HTR-8/SVneo (cell line): Measurements from ENCODE around the gene VASN.

Experiments
- DNase-seq: peaks from one replicate; pipeline ENCODE4 v3.0.0; 2011; ENCODE audit warnings: low spot score, mixed read lengths; ENCODE audit not compliant: insufficient read length
- FAIRE-seq: peaks from 2 replicates; lab custom pipeline; 2011; peaks lifted over from hg19 to GRCh38; lab: Jason Lieb, UNC

The VASN gene

DNA sequence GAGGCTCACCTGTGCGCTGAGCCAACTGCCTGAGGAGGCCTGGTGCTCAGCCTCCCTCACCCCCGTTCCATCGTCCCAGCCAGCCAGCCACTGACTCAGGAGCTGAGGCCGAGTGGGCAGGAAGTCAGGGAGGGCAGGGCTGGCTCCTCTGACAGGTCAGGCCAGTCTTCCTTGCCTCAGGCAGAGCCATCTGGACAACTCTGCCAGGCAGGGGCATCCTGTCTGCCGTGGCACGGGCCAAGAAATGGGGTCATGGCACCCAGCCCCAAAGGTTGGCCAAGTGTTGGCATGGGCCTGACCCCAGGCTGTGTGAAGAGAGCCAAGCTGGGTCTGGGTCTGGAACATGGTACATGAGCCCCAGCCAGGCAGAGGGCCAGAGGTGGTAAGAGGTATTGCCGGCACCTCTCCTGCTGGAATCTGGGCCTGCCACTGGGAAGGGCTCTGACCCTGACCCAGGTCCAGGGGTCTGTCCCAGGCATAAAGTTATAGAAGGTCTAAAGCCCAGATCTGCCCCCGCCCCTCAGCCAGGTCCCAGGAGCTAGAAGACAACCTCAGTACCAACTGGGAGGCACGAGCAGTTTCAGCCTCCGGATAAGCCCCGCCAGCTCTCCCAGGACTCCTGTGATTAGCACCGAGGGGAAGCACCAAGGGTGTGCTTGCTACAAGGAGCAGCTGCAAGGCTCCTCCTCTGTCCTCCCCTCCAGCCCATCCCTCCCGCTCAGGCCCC lies 2.5 kb upstream of the VASN start:
- DNase-seq, result peak; percentile 67

GRCh38 chr16:4370151-4370550 lies 1.5 kb upstream of the VASN start:
- DNase-seq (no peak), FAIRE-seq (no peak)

More for the DNA sequence above, 2.5 kb upstream of the VASN start:
- peak; percentile 97 for FAIRE-seq

GRCh38 chr16:4370570-4371356 lies 885 bp upstream of the VASN start:
- peak; percentile 82 for DNase-seq
- peak; percentile 80 for FAIRE-seq

DNA sequence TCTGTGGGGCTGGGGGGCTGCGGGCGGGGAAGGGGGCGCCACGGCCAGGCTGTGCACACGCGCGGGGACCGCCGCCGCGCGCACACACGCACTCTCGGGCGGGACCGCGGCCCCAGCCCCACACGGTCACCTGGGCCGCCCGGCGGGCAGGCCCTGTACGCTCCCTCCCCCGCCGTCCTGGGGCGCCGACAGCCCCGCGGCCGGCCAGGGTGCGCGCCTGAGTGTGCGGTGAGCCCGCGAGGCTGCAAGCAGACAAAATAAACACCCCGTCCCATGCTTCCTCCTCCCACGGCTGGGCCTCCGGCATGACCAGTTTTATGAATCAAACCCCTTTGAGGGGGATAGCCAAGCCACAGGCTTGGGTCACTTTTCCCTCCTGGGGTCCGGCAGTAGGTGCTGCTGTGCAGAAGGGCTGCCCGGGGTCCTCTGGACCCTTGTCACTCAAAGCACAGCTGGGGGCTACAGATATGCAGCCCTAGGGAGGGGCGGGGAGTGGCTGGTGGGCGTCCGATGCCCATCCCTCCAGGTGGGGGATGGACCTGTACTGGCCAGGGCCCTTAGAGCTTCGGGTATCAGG lies 441 bp downstream of the VASN start:
- FAIRE-seq, result no peak
- DNase-seq, result no peak

DNA sequence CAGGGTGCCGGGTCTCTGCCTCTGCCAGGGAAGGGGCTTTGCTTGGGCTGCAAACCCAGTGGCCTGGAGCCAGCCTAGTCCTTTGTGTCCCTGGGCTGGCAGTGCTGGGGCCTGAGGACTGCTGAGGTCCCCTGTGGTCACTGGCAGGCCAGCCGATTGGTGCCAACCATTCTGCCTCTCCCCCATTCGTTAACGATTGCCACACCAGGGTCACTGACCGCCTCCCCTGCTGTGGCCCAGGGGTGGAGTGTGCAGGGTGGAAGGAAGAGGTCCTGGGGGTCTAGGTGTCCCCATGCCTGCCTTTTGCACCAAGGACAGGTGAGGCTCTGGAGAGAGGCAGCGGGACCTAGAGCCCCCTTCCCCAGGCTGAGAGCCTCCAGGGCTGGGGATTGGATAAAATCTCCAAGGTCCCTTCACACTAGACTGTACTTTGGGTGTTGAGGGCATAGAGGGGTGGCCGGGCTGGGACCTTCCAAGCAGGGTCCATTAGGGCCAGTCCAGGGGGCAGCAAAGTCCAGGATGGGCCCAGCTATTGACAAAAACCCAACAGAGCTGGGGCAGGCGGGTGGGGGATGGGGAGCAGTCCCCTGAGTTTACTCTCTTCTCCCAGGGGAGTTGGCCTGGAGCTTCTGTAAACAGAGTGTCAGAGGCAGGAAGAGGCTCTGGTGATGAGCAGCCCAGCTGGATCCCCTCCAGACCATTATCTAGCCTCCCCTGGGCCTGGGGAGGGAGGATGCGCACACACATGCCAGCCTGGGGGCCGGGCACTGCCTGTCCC lies 1.1 kb downstream of the VASN start:
- peak; percentile 88 for FAIRE-seq
- DNase-seq, result peak; percentile 77

GRCh38 chr16:4373356-4373908 lies 1.8 kb downstream of the VASN start:
- peak; percentile 54 for DNase-seq
- no peak for FAIRE-seq

GRCh38 chr16:4373909-4374742 lies 2.5 kb downstream of the VASN start:
- DNase-seq (peak; percentile 74), FAIRE-seq (peak; percentile 87)

GRCh38 chr16:4375717-4376116 lies 4.1 kb downstream of the VASN start:
- DNase-seq (no peak), FAIRE-seq (no peak)

DNA sequence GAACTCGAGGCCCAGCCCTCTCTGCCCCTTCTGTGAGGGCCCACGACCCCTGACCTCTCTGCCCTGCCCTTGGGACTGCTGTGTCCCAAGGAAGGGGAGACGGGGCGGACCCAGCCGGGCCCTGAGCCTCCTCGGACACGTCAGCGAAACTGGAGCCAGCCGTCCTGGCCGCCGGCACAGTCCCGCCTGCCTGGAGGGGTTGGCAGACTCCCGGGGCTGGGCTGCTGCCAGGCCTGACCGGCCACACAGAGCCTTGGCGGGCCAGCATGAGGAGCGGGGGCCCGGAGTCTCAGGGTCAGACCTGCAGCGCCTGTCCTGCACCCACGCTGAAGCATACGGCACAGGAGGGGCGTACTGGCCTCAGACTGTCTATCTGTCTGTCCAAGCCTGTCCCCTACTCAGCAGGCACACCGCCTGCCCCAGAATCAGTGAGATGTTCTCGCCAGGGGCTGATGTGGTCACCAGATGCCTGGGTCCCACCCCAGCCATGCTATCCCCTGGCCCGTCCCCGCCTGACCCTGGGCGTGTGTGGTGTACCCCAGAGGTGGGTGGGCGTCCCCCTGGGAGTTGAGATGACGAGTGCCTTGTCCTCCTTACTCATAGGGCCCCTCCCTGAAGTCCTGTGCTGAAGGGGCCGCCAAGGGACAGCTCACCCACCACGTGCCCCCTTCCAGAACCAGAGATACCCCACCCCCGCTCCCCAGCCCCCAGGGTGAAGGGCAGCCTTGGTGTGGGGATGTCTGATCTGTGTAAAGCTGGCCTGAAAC lies 4.7 kb downstream of the VASN start:
- no peak for FAIRE-seq

DNA sequence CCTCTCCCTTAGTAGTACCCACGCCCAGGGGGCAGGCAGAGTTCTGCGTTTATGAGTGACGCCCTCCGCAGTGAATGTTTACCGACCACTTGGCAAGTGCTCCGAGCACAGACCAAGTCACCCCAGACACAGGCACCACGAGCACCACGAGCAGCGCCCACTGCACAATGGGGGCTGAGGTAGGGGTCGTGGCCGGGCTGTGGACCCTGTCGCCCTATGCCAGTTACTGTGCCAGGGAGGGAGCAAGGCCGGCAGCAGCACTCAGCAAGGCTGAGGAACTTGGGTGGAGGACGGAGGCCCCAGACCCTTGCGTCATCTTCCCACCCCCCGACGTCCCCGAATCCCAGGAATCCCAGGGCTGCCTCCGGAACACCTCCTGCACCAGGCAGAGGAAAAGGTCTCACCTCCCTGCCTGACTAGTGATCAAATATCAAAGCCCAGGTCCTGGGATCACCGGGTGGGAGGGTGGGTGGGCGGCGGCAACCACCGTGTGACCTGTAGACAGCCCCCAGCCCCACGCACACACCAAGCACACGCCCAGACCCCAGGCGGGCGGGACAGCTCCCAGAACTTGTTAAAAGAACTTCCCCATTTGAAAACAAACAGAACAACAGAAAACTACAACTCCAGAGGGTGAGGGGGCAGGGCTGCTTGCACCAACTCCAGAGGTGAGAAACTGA lies 5.4 kb downstream of the VASN start:
- DNase-seq (no peak), FAIRE-seq (no peak)

More for the DNA sequence above, 4.7 kb downstream of the VASN start:
- DNase-seq, result no peak

- FAIRE-seq, result no peak
- DNase-seq, result no peak
Observed at GRCh38 chr16:4377573-4378154, 6.0 kb downstream of the VASN start.

- DNase-seq (no peak), FAIRE-seq (no peak)
Observed at GRCh38 chr16:4378161-4378666, 6.6 kb downstream of the VASN start.

GRCh38 chr16:4378999-4379690 lies 7.5 kb downstream of the VASN start:
- DNase-seq, result no peak
- no peak for FAIRE-seq

GRCh38 chr16:4380119-4381063 lies 8.7 kb downstream of the VASN start:
- DNase-seq, result no peak
- no peak for FAIRE-seq

DNA sequence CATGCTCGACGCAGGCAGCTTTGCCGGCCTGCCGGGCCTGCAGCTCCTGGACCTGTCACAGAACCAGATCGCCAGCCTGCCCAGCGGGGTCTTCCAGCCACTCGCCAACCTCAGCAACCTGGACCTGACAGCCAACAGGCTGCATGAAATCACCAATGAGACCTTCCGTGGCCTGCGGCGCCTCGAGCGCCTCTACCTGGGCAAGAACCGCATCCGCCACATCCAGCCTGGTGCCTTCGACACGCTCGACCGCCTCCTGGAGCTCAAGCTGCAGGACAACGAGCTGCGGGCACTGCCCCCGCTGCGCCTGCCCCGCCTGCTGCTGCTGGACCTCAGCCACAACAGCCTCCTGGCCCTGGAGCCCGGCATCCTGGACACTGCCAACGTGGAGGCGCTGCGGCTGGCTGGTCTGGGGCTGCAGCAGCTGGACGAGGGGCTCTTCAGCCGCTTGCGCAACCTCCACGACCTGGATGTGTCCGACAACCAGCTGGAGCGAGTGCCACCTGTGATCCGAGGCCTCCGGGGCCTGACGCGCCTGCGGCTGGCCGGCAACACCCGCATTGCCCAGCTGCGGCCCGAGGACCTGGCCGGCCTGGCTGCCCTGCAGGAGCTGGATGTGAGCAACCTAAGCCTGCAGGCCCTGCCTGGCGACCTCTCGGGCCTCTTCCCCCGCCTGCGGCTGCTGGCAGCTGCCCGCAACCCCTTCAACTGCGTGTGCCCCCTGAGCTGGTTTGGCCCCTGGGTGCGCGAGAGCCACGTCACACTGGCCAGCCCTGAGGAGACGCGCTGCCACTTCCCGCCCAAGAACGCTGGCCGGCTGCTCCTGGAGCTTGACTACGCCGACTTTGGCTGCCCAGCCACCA lies 9.7 kb downstream of the VASN start:
- no peak for DNase-seq
- no peak for FAIRE-seq
